ENCODE data around the gene ARHGEF4. TPM values are rescaled to one million over a fixed set of nuclear protein-coding genes. Genes with fewer than 3 reads are reported as not detected.

Gene ARHGEF4
- total RNA-seq, 1 experiment from 2014 or later, result 26.6 TPM

DNA sequence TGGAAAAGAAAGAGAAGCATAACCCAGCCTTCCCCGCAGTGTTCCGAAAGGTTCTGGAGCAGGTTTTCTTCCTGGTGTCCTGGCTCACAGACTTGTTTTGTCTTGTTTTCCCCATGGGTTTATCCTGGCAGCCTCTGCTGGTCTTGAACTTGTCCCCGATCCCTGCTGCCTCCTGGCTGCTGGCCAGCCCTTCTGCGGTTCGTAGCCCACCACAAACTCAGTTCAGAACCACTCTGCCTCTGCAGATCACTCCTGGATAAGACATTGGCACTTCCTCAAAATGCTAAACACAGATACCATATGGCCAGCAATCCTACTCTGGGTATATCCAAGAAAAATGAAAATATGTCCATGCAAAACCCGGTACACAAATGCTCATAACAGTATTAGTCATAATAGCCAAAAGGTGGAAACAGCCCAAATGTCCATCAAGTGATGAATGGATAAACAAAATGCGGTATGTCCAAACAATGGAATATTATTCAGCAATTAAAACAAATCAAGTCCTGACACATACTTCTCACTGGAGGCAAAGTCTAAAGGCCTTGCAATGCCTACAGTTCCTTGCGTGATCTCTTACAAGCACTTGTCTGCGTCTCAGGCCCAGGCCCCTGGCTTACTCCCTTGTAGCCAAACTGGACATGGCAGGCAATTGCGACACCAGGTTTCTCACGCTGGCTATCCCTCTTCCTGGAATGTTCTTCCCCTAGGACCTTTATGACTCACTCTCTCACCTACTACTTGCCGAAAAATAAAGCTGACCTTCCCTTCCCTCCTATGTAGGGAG is 28.0 kb upstream of the ARHGEF4 start:
- no peaks in the 10 kb centered on the region for H3K79me2 ChIP-seq (ENCODE audit: insufficient read depth, low read length)
- DNase-seq (ENCODE audit: low read depth, low spot score) (peak; percentile 46), ATAC-seq (peak; percentile 82)
- H3K36me3 ChIP-seq (ENCODE audit: control insufficient read depth in 1 of 2, insufficient read depth in 2 of 2, low read length in 2 of 2), result no peaks in the 10 kb centered on the region
- intact Hi-C loops (cut with micrococcal nuclease), result no loop called here
- no peak overlapping the region for H3K4me3 ChIP-seq (replicated peaks in 1 of 2; ENCODE audit: low read depth in 1 of 2, low read length in 2 of 2)
- no peak overlapping the region for H3K27ac ChIP-seq (ENCODE audit: low read depth, low read length)
- H3K4me1 ChIP-seq (ENCODE audit: control insufficient read depth in 1 of 2, insufficient read depth in 2 of 2, low read length in 2 of 2), result peaks cover 11 to 22% of the 10 kb centered on the region in 2 experiments; a peak in 3 of 4 replicates
- H3K4me2 ChIP-seq (ENCODE audit: low read length), result peak overlapping the region; percentile 46
- H3K27me3 ChIP-seq (ENCODE audit: insufficient read depth, low read length), result no peaks in the 10 kb centered on the region
- H3K9ac ChIP-seq (ENCODE audit: low read length), result no peak overlapping the region
- peak overlapping the region; percentile 58 for H2AFZ ChIP-seq (ENCODE audit: low read depth, low read length, poor library complexity, severe bottlenecking)
- no peaks in the 10 kb centered on the region for H3K9me2 ChIP-seq (ENCODE audit: insufficient read depth)
- BruUV-seq (replicated peaks), result no TSS peak
- H3K9me3 ChIP-seq (ENCODE audit: control insufficient read depth in 1 of 2, insufficient read depth in 1 of 2, low read depth in 1 of 2, low read length in 2 of 2), result no peaks in the 10 kb centered on the region
- CTCF ChIA-PET, result interaction anchor here (0.9 to 1.0 kb wide), 2 partner anchors 10 to 11 kb away, joined by 3 to 5 read pairs; no protein-coding TSS in a partner anchor
- no peaks in the 10 kb centered on the region for H4K20me1 ChIP-seq (ENCODE audit: insufficient read depth)
- POLR2A ChIA-PET, result no interaction called here
- RAD21 ChIA-PET (ENCODE audit: low non-redundant PET in 1 of 2, low total read pairs in 2 of 2, uncharacterized antibody in 2 of 2, unreplicated experiment in 2 of 2), result no interaction called here
- TF ChIP-seq POLR2AphosphoS5 (IDR thresholded peaks at IDR 0.05; ENCODE audit: low read depth, low read length) (peak; percentile 43; the same call in 1 of the 2 replicates), EZH2 (IDR thresholded peaks at IDR 0.05) (no peak), SIN3A (IDR thresholded peaks at IDR 0.05; ENCODE audit: low read depth) (no peak), POLR2A (IDR thresholded peaks at IDR 0.05; ENCODE audit: borderline replicate concordance, extremely low read depth, insufficient read depth, insufficient read length) (no peak), ELF1 (IDR thresholded peaks at IDR 0.05; ENCODE audit: borderline replicate concordance, low read depth) (peak; percentile 19; the same call in 1 of the 2 replicates), SRF (IDR thresholded peaks at IDR 0.05; ENCODE audit: low read depth) (0 out of 2 replicates have a peak, but pooled peaks have one; percentile 22), CEBPB (IDR thresholded peaks at IDR 0.05; ENCODE audit: low read depth) (peak; percentile 99), JUND (IDR thresholded peaks at IDR 0.05) (peak; percentile 81), RAD21 (IDR thresholded peaks at IDR 0.05; ENCODE audit: low read depth) (no peak), EGR1 (IDR thresholded peaks at IDR 0.05; ENCODE audit: low read depth) (no peak), ZNF274 (IDR thresholded peaks at IDR 0.05; ENCODE audit: low read depth, low read length) (no peak), TCF7L2 (IDR thresholded peaks at IDR 0.05; ENCODE audit: borderline replicate concordance, extremely low read depth, insufficient read depth, insufficient read length) (no peak), CBX3 (IDR thresholded peaks at IDR 0.05; ENCODE audit: low read depth) (peak; percentile 89), ZFX (IDR thresholded peaks at IDR 0.05) (no peak), SP1 (IDR thresholded peaks at IDR 0.05; ENCODE audit: low read depth) (peak; percentile 69), FOSL1 (IDR thresholded peaks at IDR 0.05; ENCODE audit: low read depth) (peak; percentile 82), EZH2phosphoT487 (IDR thresholded peaks at IDR 0.05; ENCODE audit: borderline replicate concordance) (no peak), YY1 (IDR thresholded peaks at IDR 0.05; ENCODE audit: extremely low read depth, insufficient replicate concordance, low read depth, low read length) (peak; percentile 52)
- TF ChIP-seq, protein P1, sequence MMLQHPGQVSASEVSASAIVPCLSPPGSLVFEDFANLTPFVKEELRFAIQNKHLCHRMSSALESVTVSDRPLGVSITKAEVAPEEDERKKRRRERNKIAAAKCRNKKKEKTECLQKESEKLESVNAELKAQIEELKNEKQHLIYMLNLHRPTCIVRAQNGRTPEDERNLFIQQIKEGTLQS (IDR thresholded peaks at IDR 0.05), result no peak
- TF ChIP-seq, protein P2, sequence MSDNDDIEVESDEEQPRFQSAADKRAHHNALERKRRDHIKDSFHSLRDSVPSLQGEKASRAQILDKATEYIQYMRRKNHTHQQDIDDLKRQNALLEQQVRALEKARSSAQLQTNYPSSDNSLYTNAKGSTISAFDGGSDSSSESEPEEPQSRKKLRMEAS (IDR thresholded peaks at IDR 0.05), result peak; percentile 44; the same call in 1 of the 2 replicates
- TF ChIP-seq, protein P3, sequence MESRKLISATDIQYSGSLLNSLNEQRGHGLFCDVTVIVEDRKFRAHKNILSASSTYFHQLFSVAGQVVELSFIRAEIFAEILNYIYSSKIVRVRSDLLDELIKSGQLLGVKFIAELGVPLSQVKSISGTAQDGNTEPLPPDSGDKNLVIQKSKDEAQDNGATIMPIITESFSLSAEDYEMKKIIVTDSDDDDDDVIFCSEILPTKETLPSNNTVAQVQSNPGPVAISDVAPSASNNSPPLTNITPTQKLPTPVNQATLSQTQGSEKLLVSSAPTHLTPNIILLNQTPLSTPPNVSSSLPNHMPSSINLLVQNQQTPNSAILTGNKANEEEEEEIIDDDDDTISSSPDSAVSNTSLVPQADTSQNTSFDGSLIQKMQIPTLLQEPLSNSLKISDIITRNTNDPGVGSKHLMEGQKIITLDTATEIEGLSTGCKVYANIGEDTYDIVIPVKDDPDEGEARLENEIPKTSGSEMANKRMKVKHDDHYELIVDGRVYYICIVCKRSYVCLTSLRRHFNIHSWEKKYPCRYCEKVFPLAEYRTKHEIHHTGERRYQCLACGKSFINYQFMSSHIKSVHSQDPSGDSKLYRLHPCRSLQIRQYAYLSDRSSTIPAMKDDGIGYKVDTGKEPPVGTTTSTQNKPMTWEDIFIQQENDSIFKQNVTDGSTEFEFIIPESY (IDR thresholded peaks at IDR 0.05; ENCODE audit: extremely low read depth, insufficient replicate concordance, low read length), result no peak
- TF ChIP-seq, protein P4, sequence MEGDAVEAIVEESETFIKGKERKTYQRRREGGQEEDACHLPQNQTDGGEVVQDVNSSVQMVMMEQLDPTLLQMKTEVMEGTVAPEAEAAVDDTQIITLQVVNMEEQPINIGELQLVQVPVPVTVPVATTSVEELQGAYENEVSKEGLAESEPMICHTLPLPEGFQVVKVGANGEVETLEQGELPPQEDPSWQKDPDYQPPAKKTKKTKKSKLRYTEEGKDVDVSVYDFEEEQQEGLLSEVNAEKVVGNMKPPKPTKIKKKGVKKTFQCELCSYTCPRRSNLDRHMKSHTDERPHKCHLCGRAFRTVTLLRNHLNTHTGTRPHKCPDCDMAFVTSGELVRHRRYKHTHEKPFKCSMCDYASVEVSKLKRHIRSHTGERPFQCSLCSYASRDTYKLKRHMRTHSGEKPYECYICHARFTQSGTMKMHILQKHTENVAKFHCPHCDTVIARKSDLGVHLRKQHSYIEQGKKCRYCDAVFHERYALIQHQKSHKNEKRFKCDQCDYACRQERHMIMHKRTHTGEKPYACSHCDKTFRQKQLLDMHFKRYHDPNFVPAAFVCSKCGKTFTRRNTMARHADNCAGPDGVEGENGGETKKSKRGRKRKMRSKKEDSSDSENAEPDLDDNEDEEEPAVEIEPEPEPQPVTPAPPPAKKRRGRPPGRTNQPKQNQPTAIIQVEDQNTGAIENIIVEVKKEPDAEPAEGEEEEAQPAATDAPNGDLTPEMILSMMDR (IDR thresholded peaks at IDR 0.05 in 2 of 3, conservative IDR thresholded peaks at IDR 0.05 in 1 of 3; ENCODE audit: borderline replicate concordance in 1 of 3, insufficient read depth in 1 of 3, low read depth in 2 of 3, low read length in 2 of 3), result no peak

Measured in HCT116 (cell line).